Erythroblast (primary cell): ENCODE results near the gene MACROD2.

Experiments used
- GATA1 ChIP-seq: IDR thresholded peaks from 2 replicates; pipeline ENCODE4 v1.6.1; 2011; ENCODE audit warnings: low read depth, mild to moderate bottlenecking, control low read depth, low read length, moderate library complexity
- POLR2A ChIP-seq: IDR thresholded peaks from 2 replicates; pipeline ENCODE4 v1.6.1; 2011; ENCODE audit warnings: mild to moderate bottlenecking, low read length

DNA sequence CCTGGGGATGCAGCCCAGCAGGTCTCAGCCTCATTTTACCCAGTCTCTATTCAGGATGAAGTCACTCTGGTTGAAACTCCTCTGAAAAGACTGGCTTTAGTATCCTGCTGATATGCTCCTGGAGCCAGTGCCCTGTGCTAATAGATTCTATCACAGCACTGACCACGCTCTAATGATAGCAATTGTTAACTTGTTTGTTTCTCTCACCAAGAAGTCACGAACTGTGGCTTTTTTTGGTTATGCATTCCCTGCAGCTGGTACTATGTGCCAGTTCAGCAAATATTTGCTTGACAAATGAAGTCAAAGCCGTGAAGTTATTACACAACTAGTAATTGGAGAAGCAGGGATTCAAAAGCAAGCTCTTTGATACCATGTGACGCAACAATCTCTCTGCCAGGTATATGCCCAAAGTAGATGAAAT, 1823.3 kb downstream of the MACROD2 start:
- TF ChIP-seq POLR2A (no peak), GATA1 (no peak)
